GM12878 (cell line): ENCODE results near the gene RPL5. TPM values are rescaled to one million over a fixed set of nuclear protein-coding genes. Genes with fewer than 3 reads are reported as not detected.

ENCODE experiments used
- ATAC-seq: fragments of 200-7000 bp; cut with Tn5 transposase; 3 replicates; pipeline ENCODE4 v1.9.1; 2020; ENCODE audit warnings: mild to moderate bottlenecking, moderate library complexity
- BruUV-seq: library from RNA; stranded (reverse); fragments of 400-500 nt; replicated peaks from 2 replicates; lab custom pipeline; 2021; lab: Mats Ljungman, UMichigan
- CTCF ChIA-PET: fragments of 300-600 bp; sonication (Branson Sonifier 250); formaldehyde crosslinking; extraction: SDS; loops from one replicate; lab custom pipeline; 2021; ENCODE audit warnings: inconsistent platforms; lab: Yijun Ruan, JAX
- POLR2A ChIA-PET: fragments of 350-600 bp; formaldehyde crosslinking; extraction: SDS; loops from one replicate; lab custom pipeline; 2021; ENCODE audit warnings: inconsistent platforms; lab: Charles Lee
- RAD21 ChIA-PET: fragments of 300-600 bp; sonication (Branson Sonifier 250); formaldehyde crosslinking; loops from one replicate; lab custom pipeline; 2023; ENCODE audit warnings: antibody characterized with exemption; ENCODE audit not compliant: unreplicated experiment; lab: Charles Lee
- SMC1A ChIA-PET: fragments of 300-600 bp; sonication (Branson Sonifier 250); formaldehyde crosslinking; loops from one replicate; lab custom pipeline; 2023; ENCODE audit not compliant: unreplicated experiment, uncharacterized antibody; lab: Charles Lee
- DNase-seq: peaks from one replicate; pipeline ENCODE4 v3.0.0-alpha.2; 2011; ENCODE audit warnings: low read depth, low spot score
- FAIRE-seq: peaks from 3 replicates; lab custom pipeline; 2011; peaks lifted over from hg19 to GRCh38; lab: Jason Lieb, UNC
- H2AFZ ChIP-seq: 2 replicates; pipeline ENCODE4 v1.6.0; 2011; ENCODE audit warnings: low read depth, low read length, control low read depth; ENCODE audit not compliant: control insufficient read depth
- H3K27ac ChIP-seq: 2 replicates; pipeline ENCODE4 v1.5.1; 2011; ENCODE audit warnings: control low read depth; ENCODE audit not compliant: control insufficient read depth, insufficient read depth
- H3K27me3 ChIP-seq, 2 experiments: replicated peaks in 1 of 2; 2 replicates each; pipeline versions ENCODE4 v1.6.0 to v1.6.1; 2011; ENCODE audit warnings: low read length in 1 of 2; ENCODE audit not compliant: control insufficient read depth in 2 of 2, insufficient read depth in 2 of 2
- H3K36me3 ChIP-seq, 2 experiments: 2 replicates each; pipeline ENCODE4 v1.5.1; 2011; ENCODE audit warnings: low read length in 1 of 2; ENCODE audit not compliant: control insufficient read depth in 2 of 2, insufficient read depth in 2 of 2
- H3K4me1 ChIP-seq: 2 replicates; pipeline ENCODE4 v1.6.1; 2011; ENCODE audit warnings: mild to moderate bottlenecking, low read length, moderate library complexity, mixed read lengths; ENCODE audit not compliant: control insufficient read depth, insufficient read depth
- H3K4me2 ChIP-seq: 2 replicates; pipeline ENCODE4 v1.6.0; 2011; ENCODE audit warnings: control low read depth; ENCODE audit not compliant: control insufficient read depth, insufficient read depth
- H3K4me3 ChIP-seq: fragments of 200-600 bp; sonication (generic); 2 replicates; pipeline ENCODE4 v1.5.1; 2016
- H3K79me2 ChIP-seq: 2 replicates; pipeline ENCODE4 v1.6.0; 2011; ENCODE audit warnings: low read length; ENCODE audit not compliant: control insufficient read depth, insufficient read depth
- H3K9ac ChIP-seq: 2 replicates; pipeline ENCODE4 v1.8.0; 2011; ENCODE audit warnings: low read length, control low read depth, mixed read lengths; ENCODE audit not compliant: control insufficient read depth, insufficient read depth
- H3K9me3 ChIP-seq: replicated peaks from 3 replicates; pipeline ENCODE4 v1.5.1; 2011; ENCODE audit warnings: mild to moderate bottlenecking, low read length; ENCODE audit not compliant: control insufficient read depth, insufficient read depth
- H4K20me1 ChIP-seq: 2 replicates; pipeline ENCODE4 v1.6.0; 2011; ENCODE audit not compliant: control insufficient read depth, insufficient read depth
- ATF7 ChIP-seq: fragments of 450-650 bp; IDR thresholded peaks from 2 replicates; pipeline ENCODE4 v1.6.1; 2016; ENCODE audit warnings: low read depth, mild to moderate bottlenecking
- CEBPB ChIP-seq, 2 experiments: fragments of 150-350 bp in 1 of 2; IDR thresholded peaks; 2 replicates each; pipeline ENCODE4 v1.6.1; 2012 to 2014; ENCODE audit warnings: low read depth in 2 of 2, low read length in 2 of 2, borderline replicate concordance in 1 of 2, inconsistent platforms in 1 of 2
- CREB1 ChIP-seq: IDR thresholded peaks from 2 replicates; pipeline ENCODE4 v1.6.1; 2012; ENCODE audit warnings: low read depth, mild to moderate bottlenecking, inconsistent platforms
- E2F4 ChIP-seq: IDR thresholded peaks from 2 replicates; pipeline ENCODE4 v1.6.1; 2012; ENCODE audit warnings: low read depth, low read length, improper control_type of control experiment
- EED ChIP-seq: sonication (generic); IDR thresholded peaks from 2 replicates; pipeline ENCODE4 v1.6.1; 2016; ENCODE audit warnings: antibody characterized with exemption, low read depth
- ESRRA ChIP-seq: IDR thresholded peaks from 2 replicates; pipeline ENCODE4 v1.6.1; 2012; ENCODE audit warnings: mild to moderate bottlenecking, low read length, improper control_type of control experiment
- RELA ChIP-seq: fragments of 450-650 bp; IDR thresholded peaks from 2 replicates; pipeline ENCODE4 v1.8.0; 2014; ENCODE audit warnings: borderline replicate concordance; ENCODE audit not compliant: partially characterized antibody
- RFX5 ChIP-seq: IDR thresholded peaks from 2 replicates; pipeline ENCODE4 v1.6.1; 2011; ENCODE audit warnings: low read depth, low read length, improper control_type of control experiment
- SMARCA5 ChIP-seq: fragments of 450-650 bp; IDR thresholded peaks from 2 replicates; pipeline ENCODE4 v1.6.1; 2017; ENCODE audit warnings: mild to moderate bottlenecking
- TCF3 ChIP-seq: IDR thresholded peaks from 2 replicates; pipeline ENCODE4 v1.6.1; 2012; ENCODE audit warnings: low read depth, mild to moderate bottlenecking, low read length, borderline replicate concordance; ENCODE audit not compliant: insufficient read depth
- ZNF384 ChIP-seq: IDR thresholded peaks from 2 replicates; pipeline ENCODE4 v1.6.1; 2012; ENCODE audit warnings: low read depth, mild to moderate bottlenecking, low read length, improper control_type of control experiment, borderline replicate concordance
- ZNF592 ChIP-seq: fragments of 450-650 bp; IDR thresholded peaks from 2 replicates; pipeline ENCODE4 v1.6.1; 2017; ENCODE audit warnings: mild to moderate bottlenecking, moderate library complexity
- WGBS: methylation state at CpG from one replicate; pipeline ENCODE4 v1.1.6; 2016; ENCODE audit warnings: low lambda C conversion rate; ENCODE audit not compliant: insufficient replicate concordance, insufficient coverage; ENCODE audit errors: missing lambda C conversion rate; 5-methylcytosine and 5-hydroxymethylcytosine counted together
- in situ Hi-C: fragments of 300-500 bp; cut with MboI; formaldehyde crosslinking; loops from 9 replicates; pipeline ENCODE4 v1.14.3; 2018; ENCODE audit warnings: mixed read lengths
- intact Hi-C: fragments of 100-400 bp; cut with micrococcal nuclease; formaldehyde crosslinking; loops from one replicate; pipeline ENCODE4 v1.14.2; 2022; ENCODE audit not compliant: unreplicated experiment
- polyA plus RNA-seq, 11 experiments: library from polyadenylated mRNA; depleted of rRNA in 4 of 11; unstranded in 6 of 11; stranded (reverse) in 5 of 11; fragments of >200 nt; fragmentation: Nextera tagmentation in 4 of 11; fragmentation: Illumina TruSeq in 1 of 11; extraction: Ambion mirVana in 4 of 11; extraction: Trizol in 1 of 11; gene quantifications; 1 replicate in 1 of 11; 2 replicates in 10 of 11; pipeline versions ENCODE4 v1.2.1 to v1.2.3, GENCODE V29; 2011 to 2016; ENCODE audit warnings: inconsistent platforms in 2 of 11, missing spikeins in 2 of 11, low read depth in 1 of 11
- total RNA-seq, 4 experiments: library from RNA; depleted of rRNA in 3 of 4; stranded (reverse); fragments of >200 nt in 3 of 4; fragmentation: Illumina TruSeq in 1 of 4; extraction: Trizol in 1 of 4; gene quantifications; 2 replicates each; pipeline versions ENCODE4 v1.2.1 to v1.2.3, GENCODE V29; 2013 to 2021

The RPL5 gene
- total and polyA plus RNA-seq, 10 of the 15 experiments (the other 5 are each of a cell fraction or from before 2014, with no cell fraction given) = 1,685 to 6,047 (median 2,601) TPM

GRCh38 chr1:92833840-92834239, 2.0 kb downstream of the RPL5 start (continued):
- no peak for TF ChIP-seq ZNF592
- no peak for TF ChIP-seq ATF7

- in situ Hi-C loops = no loop called here
- DNase-seq (no peak), ATAC-seq (peak; percentile 6; the same call in 1 of the 3 replicates), FAIRE-seq (no peak)
- BruUV-seq = no TSS peak
- CTCF ChIA-PET = interaction anchor here (1.9 to 2.0 kb wide), 2 partner anchors 24 to 25 kb away, joined by 4 to 6 read pairs; no protein-coding TSS in a partner anchor
- no peaks in the 10 kb centered on the region for H3K27me3 ChIP-seq
- peaks cover 7 to 30% of the 10 kb centered on the region in 2 experiments for H3K36me3 ChIP-seq
- no peaks in the 10 kb centered on the region; the same call in none of the 2 replicates for H4K20me1 ChIP-seq
- intact Hi-C loops = loop anchor here (5.0 to 10.0 kb wide), 3 partner anchors 340 to 537 kb away; partner anchors contain the start of genes DR1, GLMN and RPAP2
- SMC1A ChIA-PET = interaction anchor here (0.8 to 1.6 kb wide), 5 partner anchors 25 to 167 kb away, joined by 3 to 4 read pairs (median 3); partner anchors contain the start of gene DIPK1A
- H3K4me3 ChIP-seq = peak overlapping the region; percentile 97
- H3K9ac ChIP-seq = peak overlapping the region; percentile 94; the same call in 1 of the 2 replicates
- RAD21 ChIA-PET = interaction anchor here (1.1 kb wide), 1 partner anchor 127 kb away, joined by 3 read pairs; the partner anchor contains the start of gene DIPK1A
- H3K4me1 ChIP-seq = no peaks in the 10 kb centered on the region
- WGBS = 40% methylated on average over 5 of the region's 5 CpGs
- peak overlapping the region; percentile 85 for H3K4me2 ChIP-seq
- peaks cover 76% of the 10 kb centered on the region for H3K79me2 ChIP-seq
- H3K27ac ChIP-seq = no peak overlapping the region
- no peak for TF ChIP-seq E2F4
- TF ChIP-seq TCF3 = no peak
- no peak for TF ChIP-seq RFX5
- no peak for TF ChIP-seq ZNF384
- no peak for TF ChIP-seq ESRRA
- no peak for TF ChIP-seq CEBPB (IDR thresholded peaks at IDR 0.05; ENCODE audit: borderline replicate concordance in 1 of 2, low read depth in 2 of 2, low read length in 2 of 2)
- TF ChIP-seq RELA = no peak
- no peak for TF ChIP-seq CREB1
- TF ChIP-seq SMARCA5 = no peak
- no peak for TF ChIP-seq EED
- H2AFZ ChIP-seq = no peak overlapping the region
- no peaks in the 10 kb centered on the region for H3K9me3 ChIP-seq
- POLR2A ChIA-PET = no interaction called here
Measured at GRCh38 chr1:92834617-92835016, 2.8 kb downstream of the RPL5 start.
